ENCODE results near the gene RAB3C. TPM values are rescaled to one million over a fixed set of nuclear protein-coding genes. Genes with fewer than 3 reads are reported as not detected.

Gene RAB3C
- total RNA-seq, 1 experiment from 2014 or later = 13.3 TPM

- Mint-ChIP-seq H3K4me3 (no peak overlapping the region), H3K27me3 (ENCODE audit: low read depth) (no peaks in the 10 kb centered on the region), H3K4me1 (peaks cover 12% of the 10 kb centered on the region), H3K36me3 (no peaks in the 10 kb centered on the region), H3K9me3 (no peaks in the 10 kb centered on the region), H3K27ac (no peak overlapping the region)
- DNase-seq (ENCODE audit: low spot score) (no peak), ATAC-seq (no peak; the same call in 1 of the 2 replicates)
- CTCF ChIA-PET = interaction anchor here (0.7 kb wide), 1 partner anchor 107 kb away, joined by 3 read pairs; no protein-coding TSS in a partner anchor
- TF ChIP-seq ARID4B (CRISPR knock-in tag; IDR thresholded peaks at IDR 0.05; ENCODE audit: borderline replicate concordance) (no peak), PREB (CRISPR knock-in tag; IDR thresholded peaks at IDR 0.05; ENCODE audit: borderline replicate concordance) (no peak), PRDM15 (CRISPR knock-in tag; IDR thresholded peaks at IDR 0.05) (no peak), NFATC4 (CRISPR knock-in tag; IDR thresholded peaks at IDR 0.05) (no peak)
- POLR2A ChIA-PET = no interaction called here
Observed at GRCh38 chr5:58628626-58629025, 45.8 kb downstream of the RAB3C start.

GRCh38 chr5:58629271-58630159 is 46.6 kb downstream of the RAB3C start:
- CTCF ChIA-PET = no interaction called here
- no peaks in the 10 kb centered on the region for H3K36me3 Mint-ChIP-seq
- no peak overlapping the region for H3K4me3 Mint-ChIP-seq
- no peak for TF ChIP-seq ZNF219 (CRISPR knock-in tag; IDR thresholded peaks at IDR 0.05; ENCODE audit: borderline replicate concordance)
- TF ChIP-seq ATF2 (CRISPR knock-in tag; IDR thresholded peaks at IDR 0.05; ENCODE audit: borderline replicate concordance, low read depth) = no peak
- TF ChIP-seq CBFB (CRISPR knock-in tag; IDR thresholded peaks at IDR 0.05; ENCODE audit: low read depth) = no peak
- TF ChIP-seq EMX1 (CRISPR knock-in tag; IDR thresholded peaks at IDR 0.05) = no peak
- TF ChIP-seq ZNF512 (CRISPR knock-in tag; IDR thresholded peaks at IDR 0.05; ENCODE audit: borderline replicate concordance) = no peak
- TF ChIP-seq CREM (CRISPR knock-in tag; IDR thresholded peaks at IDR 0.05) = no peak
- H3K4me1 Mint-ChIP-seq = peaks cover 12% of the 10 kb centered on the region
- H3K27me3 Mint-ChIP-seq (ENCODE audit: low read depth) = no peaks in the 10 kb centered on the region
- ATAC-seq (peak; percentile 91), DNase-seq (ENCODE audit: low spot score) (no peak)
- peak overlapping the region; percentile 72 for H3K27ac Mint-ChIP-seq
- POLR2A ChIA-PET = no interaction called here
- no peaks in the 10 kb centered on the region for H3K9me3 Mint-ChIP-seq
